GM12874 (cell line): ENCODE data around the gene CHST8.

Experiments
- CTCF ChIP-seq: IDR thresholded peaks from 2 replicates; pipeline ENCODE4 v1.5.1; 2011; ENCODE audit warnings: low read depth, mild to moderate bottlenecking, control low read depth, low read length, moderate library complexity; ENCODE audit not compliant: insufficient read depth

The CHST8 gene

GRCh38 chr19:33670398-33670797 lies 48.6 kb downstream of the CHST8 start:
- TF ChIP-seq CTCF = no peak

- no peak for TF ChIP-seq CTCF
These were observed 49.5 kb downstream of the CHST8 start for GRCh38 chr19:33671211-33671610.

- no peak for TF ChIP-seq CTCF
These were observed 51.6 kb downstream of the CHST8 start for GRCh38 chr19:33673258-33673875.

- TF ChIP-seq CTCF = no peak
These were observed 52.4 kb downstream of the CHST8 start for GRCh38 chr19:33673996-33674625.

GRCh38 chr19:33674626-33675367 lies 53.0 kb downstream of the CHST8 start:
- no peak for TF ChIP-seq CTCF

- no peak for TF ChIP-seq CTCF
These were observed 53.9 kb downstream of the CHST8 start for GRCh38 chr19:33675501-33676124.

GRCh38 chr19:33676999-33677665 lies 55.4 kb downstream of the CHST8 start:
- no peak for TF ChIP-seq CTCF
